ENCODE results near the gene GSTK1. TPM values are rescaled to one million over a fixed set of nuclear protein-coding genes. Genes with fewer than 3 reads are reported as not detected.

The GSTK1 gene
- total and polyA plus RNA-seq, 3 donors from 2014 or later: 105 to 169 (median 136) TPM

DNA sequence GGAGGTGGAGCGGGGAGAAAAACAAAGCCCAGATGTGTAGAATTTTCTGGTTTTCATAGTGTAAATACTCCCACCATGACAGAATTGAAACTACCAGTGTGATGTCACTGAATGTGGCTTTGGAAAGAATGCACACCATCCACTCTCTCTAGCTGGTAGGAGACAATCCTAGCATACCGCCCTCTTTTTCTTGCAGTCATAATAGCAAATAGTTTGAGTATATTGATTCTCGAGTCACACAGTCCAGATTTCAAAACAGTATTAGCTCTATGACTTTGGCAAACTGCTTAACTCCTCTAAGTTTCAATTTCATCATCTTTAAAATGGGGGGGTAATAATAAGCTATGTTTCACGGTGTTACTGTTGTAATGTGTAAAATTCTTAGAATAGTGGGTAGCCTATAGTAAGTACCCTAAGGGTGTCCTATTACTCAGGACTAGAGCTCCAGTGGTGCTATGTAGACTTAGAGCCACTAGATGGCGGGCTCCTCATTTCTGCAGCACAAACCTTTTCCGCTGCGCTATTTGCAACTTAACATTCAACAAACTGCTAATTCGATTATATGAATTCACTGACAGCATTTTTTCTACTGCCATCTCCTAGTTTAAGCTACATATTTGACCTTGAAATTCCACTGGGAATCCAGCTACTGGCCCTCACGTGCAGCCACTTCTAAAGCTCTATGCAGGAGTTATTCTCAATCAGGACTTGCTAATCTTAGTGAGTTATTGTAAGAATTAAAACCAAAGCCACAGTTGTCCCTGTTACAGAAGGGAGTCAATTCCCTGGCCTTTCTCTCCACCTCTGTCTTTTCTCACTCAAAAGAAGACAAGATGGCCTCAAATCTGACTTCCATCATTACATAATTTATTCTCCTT lies 22.7 kb upstream of the GSTK1 start:
- Histone ChIP-seq H3K9me3 (no peaks in the 10 kb centered on the region), H3K27me3 (no peaks in the 10 kb centered on the region), H3K4me3 (no peak overlapping the region), H3K4me1 (no peaks in the 10 kb centered on the region), H3K36me3 (ENCODE audit: low read depth, missing control alignments) (no peaks in the 10 kb centered on the region), H3K27ac (no peak overlapping the region)
- DNase-seq: peak; percentile 83
- 27 to 29% methylated on average over 9 of the region's 9 CpGs for WGBS, 2 donors
- intact Hi-C loops (cut with DNase I; ENCODE audit: low total_unique reads): no loop called here
- TF ChIP-seq POLR2A (IDR thresholded peaks at IDR 0.05): no peak
- TF ChIP-seq, protein P1, sequence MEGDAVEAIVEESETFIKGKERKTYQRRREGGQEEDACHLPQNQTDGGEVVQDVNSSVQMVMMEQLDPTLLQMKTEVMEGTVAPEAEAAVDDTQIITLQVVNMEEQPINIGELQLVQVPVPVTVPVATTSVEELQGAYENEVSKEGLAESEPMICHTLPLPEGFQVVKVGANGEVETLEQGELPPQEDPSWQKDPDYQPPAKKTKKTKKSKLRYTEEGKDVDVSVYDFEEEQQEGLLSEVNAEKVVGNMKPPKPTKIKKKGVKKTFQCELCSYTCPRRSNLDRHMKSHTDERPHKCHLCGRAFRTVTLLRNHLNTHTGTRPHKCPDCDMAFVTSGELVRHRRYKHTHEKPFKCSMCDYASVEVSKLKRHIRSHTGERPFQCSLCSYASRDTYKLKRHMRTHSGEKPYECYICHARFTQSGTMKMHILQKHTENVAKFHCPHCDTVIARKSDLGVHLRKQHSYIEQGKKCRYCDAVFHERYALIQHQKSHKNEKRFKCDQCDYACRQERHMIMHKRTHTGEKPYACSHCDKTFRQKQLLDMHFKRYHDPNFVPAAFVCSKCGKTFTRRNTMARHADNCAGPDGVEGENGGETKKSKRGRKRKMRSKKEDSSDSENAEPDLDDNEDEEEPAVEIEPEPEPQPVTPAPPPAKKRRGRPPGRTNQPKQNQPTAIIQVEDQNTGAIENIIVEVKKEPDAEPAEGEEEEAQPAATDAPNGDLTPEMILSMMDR (IDR thresholded peaks at IDR 0.05): peak; percentile 64 to 82 (median 73)

DNA sequence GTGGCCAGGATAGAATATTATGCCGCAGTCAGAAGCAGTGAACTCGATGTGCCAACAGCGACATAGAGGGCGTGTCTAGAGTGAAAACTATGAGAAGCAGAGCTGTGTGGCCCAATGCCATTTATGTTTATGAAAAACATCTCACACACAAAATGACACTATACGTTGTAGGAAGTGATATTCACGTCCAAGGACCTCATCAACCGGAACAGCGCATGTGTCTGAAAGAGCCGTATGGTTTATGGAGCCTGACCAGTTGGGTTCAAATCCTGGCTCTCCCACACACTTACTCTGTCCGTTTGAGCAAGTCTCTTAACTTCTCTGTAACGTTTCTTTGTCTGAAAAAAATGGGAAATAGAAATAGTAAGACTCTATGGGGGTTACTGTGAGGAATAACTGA lies 20.9 kb upstream of the GSTK1 start:
- Histone ChIP-seq H3K4me1 (no peaks in the 10 kb centered on the region), H3K27ac (no peak overlapping the region), H3K9me3 (no peaks in the 10 kb centered on the region), H3K4me3 (no peak overlapping the region), H3K27me3 (no peaks in the 10 kb centered on the region), H3K36me3 (ENCODE audit: low read depth, missing control alignments) (no peaks in the 10 kb centered on the region)
- intact Hi-C loops (cut with DNase I; ENCODE audit: low total_unique reads): no loop called here
- no peak for DNase-seq
- TF ChIP-seq POLR2A (IDR thresholded peaks at IDR 0.05): no peak
- TF ChIP-seq, protein P1 (IDR thresholded peaks at IDR 0.05): no peak
- WGBS, 2 donors: 87 to 88% methylated on average over 11 of the region's 11 CpGs

DNA sequence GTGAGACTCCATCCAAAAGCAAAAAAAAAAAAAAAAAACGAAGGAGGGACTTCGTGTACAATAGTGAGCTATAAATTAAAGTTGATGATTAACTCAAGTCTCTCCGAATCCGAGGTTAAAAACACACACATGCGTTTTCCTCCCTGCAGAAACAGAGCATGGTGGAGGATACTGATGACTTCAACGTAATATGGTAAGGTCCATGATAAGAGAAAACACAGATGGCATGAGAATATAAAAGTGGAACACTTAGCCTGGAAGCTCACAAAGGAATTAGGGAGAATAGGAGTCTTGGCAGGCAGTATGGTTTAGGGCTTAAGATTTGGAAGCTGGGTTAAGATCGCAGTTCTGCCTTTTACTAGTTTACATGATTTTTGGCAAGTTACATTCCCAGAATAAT lies 20.1 kb upstream of the GSTK1 start:
- no peak overlapping the region for H3K27ac ChIP-seq
- H3K27me3 ChIP-seq: no peaks in the 10 kb centered on the region
- H3K36me3 ChIP-seq (ENCODE audit: low read depth, missing control alignments): no peaks in the 10 kb centered on the region
- H3K4me3 ChIP-seq: no peak overlapping the region
- H3K4me1 ChIP-seq: no peaks in the 10 kb centered on the region
- TF ChIP-seq, protein P1 (IDR thresholded peaks at IDR 0.05): no peak
- no peak for TF ChIP-seq POLR2A (IDR thresholded peaks at IDR 0.05)
- H3K9me3 ChIP-seq: no peaks in the 10 kb centered on the region
- intact Hi-C loops (cut with DNase I; ENCODE audit: low total_unique reads): no loop called here
- 65 to 73% methylated on average over 7 of the region's 7 CpGs for WGBS, 2 donors
- DNase-seq: no peak

DNA sequence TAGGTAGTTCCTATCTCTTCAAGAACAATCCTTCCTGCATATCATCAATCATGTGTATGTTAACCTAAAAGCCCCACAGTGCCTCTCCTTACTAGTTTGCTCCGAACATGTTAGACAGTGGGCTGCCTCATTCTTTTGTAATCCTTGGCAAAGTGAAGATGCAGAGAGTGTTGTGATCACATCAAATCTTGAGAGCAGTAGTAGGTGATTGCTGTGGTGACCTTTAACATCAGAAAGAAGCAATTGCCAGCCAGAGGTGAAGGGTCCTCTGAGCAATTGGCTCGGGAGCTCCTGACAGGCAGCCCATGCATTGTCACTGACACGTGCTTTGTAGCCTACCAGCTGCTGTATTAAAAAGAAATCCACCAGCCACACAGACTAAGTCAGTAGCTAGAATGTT lies 19.6 kb upstream of the GSTK1 start:
- Histone ChIP-seq H3K4me3 (no peak overlapping the region), H3K4me1 (no peaks in the 10 kb centered on the region), H3K9me3 (no peaks in the 10 kb centered on the region), H3K27me3 (no peaks in the 10 kb centered on the region), H3K36me3 (ENCODE audit: low read depth, missing control alignments) (no peaks in the 10 kb centered on the region), H3K27ac (no peak overlapping the region)
- TF ChIP-seq, protein P1 (IDR thresholded peaks at IDR 0.05): no peak
- no peak for TF ChIP-seq POLR2A (IDR thresholded peaks at IDR 0.05)
- intact Hi-C loops (cut with DNase I; ENCODE audit: low total_unique reads): no loop called here
- WGBS, 2 donors: 68 to 74% methylated on average over 3 of the region's 3 CpGs
- DNase-seq: no peak

DNA sequence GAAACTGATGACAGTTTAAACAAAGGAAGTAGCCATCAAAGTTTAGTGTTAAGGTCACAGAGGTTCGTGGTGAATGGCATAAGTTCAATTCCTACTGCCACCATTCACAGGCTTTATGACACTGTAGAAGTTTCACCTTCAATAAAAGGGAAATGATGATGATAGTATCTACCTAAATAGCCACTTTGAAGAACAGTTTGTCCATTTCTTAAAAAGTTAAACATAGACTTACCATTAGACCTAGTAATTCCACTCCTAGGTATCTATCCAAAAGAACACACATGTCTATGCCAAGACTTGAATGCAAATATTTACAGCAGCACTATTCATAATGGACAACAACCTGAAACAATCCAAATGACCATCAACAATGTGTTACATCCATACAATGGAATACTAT lies 18.9 kb upstream of the GSTK1 start:
- H3K27me3 ChIP-seq: no peaks in the 10 kb centered on the region
- no peaks in the 10 kb centered on the region for H3K4me1 ChIP-seq
- intact Hi-C loops (cut with DNase I; ENCODE audit: low total_unique reads): no loop called here
- no peak overlapping the region for H3K4me3 ChIP-seq
- no peak overlapping the region for H3K27ac ChIP-seq
- DNase-seq: no peak
- no peaks in the 10 kb centered on the region for H3K9me3 ChIP-seq
- 63 to 69% methylated on average over 1 of the region's 1 CpG for WGBS, 2 donors
- TF ChIP-seq, protein P1 (IDR thresholded peaks at IDR 0.05): no peak
- no peak for TF ChIP-seq POLR2A (IDR thresholded peaks at IDR 0.05)
- no peaks in the 10 kb centered on the region for H3K36me3 ChIP-seq (ENCODE audit: low read depth, missing control alignments)

Data from testis (tissue), 3 donors.